NCI-H526 treated with DMSO at 0.1 percent for 48 hours (cell line): Measurements from ENCODE around the gene LRIG1.

ENCODE experiments used
- DNase-seq: peaks from one replicate; lab custom pipeline; 2025; lab: John Stamatoyannopoulos, UW

The LRIG1 gene

DNA sequence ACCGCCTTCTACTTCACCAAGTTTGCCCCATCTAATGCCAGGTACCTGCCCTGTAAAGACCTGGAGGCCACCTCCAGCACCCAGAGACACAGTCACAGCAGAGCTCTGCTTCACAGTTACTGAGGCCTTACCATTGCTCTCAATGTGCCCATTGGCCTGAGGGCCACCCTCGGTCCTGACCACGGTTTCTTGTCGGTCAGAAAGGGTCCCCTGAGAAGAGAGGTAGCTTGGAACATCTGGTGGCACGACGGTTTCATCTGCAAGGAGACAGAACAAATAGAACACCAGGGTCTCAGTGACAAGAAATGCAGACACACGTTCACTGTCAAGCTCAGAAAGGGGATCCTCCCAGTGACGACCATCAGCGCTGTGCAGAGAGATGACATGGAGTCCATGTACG lies 118.7 kb downstream of the LRIG1 start:
- DNase-seq: no peak

DNA sequence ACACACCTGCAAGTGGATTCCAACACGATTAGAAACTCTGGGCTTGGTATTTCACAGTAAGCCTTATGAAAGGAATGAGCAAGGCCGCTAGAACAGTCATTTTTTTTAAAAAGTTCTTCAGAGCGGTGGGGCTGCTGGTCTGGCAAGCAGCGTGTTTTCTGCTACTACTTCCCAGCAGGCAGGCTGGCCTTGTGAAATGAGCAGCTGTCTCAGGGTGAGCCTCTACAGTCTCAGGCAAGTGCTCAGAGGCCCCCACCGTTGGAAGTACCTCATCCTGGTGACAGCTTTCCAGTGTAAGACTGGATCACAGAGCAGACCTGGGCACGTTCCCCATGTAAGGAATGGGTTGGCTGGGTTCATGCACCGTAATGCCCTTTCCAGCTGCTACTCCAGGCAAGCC lies 119.2 kb downstream of the LRIG1 start:
- DNase-seq: no peak

DNA sequence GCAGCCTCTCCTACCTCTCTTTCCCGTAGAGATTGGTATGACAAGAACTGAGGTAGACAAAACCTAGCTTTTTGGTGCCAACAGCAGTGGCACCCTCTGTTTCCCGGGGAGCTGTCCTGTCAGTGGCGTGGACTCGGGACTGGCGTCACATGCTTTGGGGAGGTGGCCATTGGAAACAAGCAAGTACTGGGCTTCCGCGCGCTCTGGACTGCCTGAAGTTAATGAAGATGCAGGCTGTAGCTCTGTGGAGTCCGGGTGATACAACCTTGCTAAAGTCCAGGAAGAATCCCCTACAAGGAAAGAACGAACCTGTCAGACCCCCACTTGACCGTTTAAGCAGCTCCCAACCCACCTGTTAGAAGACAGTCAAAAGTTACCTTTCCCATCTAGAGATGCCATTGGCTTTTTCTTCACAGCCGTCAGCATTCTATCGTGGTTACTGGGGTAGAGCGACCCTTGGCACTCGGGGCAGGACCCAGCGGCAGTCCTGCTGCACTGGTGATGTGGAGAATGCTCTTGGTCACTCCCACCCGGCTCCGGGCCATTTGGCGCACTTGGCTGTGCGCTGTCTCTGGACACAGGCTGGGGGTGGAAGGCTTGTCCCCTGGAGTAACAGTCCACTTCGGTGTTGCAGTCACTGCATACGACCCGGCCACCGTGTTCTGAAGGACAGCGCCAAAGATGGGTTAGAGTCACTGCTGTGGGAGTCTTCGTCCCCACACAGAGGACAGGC lies 120.5 kb downstream of the LRIG1 start:
- no peak for DNase-seq

DNA sequence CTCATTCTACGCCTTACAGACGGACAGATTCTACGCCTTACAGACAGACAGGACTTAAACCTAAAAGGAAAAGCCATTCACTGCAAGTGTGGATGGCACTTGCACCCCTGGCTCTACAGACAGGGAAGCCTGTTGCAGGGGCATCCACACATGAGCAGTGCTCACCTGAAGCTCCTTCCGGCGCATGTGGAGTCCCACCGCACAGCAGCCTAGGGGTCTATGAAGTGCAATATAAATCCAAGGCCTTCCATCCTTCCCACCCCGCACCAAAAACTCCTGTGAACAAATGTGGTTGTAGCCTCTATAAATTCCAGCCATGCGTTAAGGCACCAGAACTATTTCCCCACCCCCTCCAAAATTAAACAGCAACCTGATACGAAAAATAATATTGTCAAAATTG lies 121.3 kb downstream of the LRIG1 start:
- no peak for DNase-seq

DNA sequence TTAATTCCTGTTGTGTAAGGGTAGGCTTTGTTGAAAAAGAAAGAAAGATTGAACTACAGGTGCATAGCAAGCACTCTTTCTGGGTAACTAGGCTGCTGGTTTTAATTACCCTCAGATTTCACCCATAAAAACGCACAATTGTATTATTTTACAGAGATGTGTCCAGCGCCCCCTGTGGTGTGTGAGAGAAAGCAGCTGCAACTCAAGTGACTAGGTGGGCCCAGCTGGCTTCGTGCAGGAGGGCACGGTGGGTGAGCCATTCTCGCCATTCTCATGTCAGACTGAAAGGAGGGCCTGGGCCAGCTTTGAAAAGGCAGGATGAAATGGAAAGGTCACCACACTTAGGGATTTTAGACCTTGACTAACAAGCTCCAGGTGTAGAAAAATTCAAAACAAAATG lies 122.6 kb downstream of the LRIG1 start:
- no peak for DNase-seq

DNA sequence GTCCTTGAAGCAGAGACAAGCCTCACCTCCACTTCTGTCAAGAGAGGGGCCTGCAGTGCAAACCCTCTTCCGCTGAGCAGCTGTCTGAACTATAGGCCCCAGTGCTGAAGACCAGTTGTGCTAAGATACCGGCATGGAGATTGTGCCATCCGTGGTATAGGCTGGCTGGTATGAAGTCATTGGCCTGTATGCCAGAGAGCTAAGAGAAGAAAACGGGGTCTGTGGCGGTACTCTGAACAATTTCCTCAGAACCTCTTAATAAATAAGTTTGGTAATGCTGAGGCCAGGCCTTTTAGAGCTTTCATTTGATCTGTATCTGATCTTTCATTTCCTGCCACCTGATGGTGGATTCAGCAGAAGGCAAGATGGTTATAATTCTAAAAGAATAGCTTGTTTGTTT lies 123.0 kb downstream of the LRIG1 start:
- no peak for DNase-seq

DNA sequence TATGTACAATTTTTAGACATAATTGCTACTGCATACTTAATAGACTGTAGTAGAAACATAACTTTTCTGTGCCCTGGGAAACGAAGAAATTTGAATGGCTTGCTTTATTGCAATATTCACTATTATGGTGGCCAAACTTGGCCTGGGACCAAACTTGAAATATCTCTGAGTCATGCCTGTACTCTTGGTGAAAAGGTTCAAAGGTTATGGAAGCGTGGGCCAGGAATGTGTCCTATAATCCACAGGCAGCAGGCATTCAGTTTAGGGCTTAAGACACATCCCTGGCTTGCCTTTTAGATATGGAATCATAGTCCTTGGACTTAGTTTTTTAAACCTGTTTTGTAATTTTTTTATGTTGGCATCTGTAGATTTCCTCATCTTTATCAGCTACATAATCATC lies 124.3 kb downstream of the LRIG1 start:
- DNase-seq: no peak

DNA sequence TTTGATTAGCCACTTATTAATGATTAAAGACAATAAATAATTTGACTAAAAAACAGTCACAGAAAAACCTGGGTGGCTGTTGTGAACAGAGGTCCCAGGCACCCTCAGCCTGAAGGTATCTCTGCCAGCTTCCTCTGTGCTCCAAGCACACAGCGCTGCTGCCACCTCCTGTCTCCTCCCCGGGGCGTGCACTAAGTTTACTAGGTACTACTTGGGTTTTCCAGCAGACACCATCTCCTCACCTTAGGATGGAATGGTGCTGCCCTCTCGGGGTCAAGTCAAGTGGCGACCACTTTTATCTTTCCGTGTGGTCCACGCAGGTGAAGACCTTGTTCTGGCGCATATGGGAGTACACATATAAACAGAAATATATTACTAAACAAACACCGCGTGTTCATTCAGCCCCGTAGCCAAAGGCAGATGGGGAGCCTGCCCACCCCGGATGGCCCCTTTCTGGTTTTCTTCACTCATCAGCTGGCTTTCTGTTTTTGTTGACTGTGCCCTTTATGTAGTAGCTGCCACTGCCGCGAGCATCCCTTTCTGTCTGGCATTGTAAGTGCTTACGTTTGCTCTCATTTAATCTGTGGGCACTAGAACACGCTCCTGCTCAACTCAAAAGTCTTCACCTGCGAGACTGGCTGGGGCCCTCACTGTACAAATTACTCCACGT lies 128.0 kb downstream of the LRIG1 start:
- DNase-seq: peak; percentile 68

DNA sequence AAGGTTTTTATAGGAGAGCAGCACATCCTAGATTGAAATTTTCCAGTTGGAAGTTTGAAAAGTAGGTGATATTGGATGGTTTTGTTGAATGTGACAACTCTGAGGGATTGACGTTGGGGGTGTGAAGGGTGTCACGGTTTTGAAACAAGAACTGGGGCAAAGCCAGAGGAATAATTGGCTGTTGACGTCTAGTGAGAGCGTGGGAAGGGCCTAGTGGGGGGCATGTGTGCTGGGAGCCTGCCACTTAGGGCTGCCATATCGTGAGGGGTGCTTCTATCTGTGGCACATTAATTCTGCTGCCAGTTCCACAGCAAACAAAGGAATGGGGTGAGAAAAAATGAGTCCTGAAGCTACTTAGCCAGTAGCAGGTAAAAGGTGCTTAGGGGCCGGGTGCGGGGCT lies 129.4 kb downstream of the LRIG1 start:
- DNase-seq: no peak

DNA sequence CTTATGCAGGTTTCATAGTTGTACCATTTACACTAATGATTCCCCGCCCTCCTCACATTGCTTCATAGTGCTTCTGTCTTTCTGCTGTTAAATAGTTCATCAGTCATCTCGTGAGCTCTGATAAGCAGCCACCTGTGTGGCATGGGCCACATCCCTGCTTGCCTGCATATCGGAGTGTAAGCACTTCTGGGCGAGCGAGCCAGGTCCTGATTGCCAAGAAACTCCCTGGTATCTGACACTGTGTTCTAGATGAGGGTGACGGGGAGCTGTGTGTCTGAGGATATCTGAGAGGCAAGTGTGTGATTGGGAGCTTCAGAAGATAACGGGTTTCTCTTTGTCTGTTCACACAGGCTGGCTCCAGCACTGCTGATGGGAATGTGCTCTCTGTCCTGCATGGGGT lies 130.6 kb downstream of the LRIG1 start:
- DNase-seq: no peak

DNA sequence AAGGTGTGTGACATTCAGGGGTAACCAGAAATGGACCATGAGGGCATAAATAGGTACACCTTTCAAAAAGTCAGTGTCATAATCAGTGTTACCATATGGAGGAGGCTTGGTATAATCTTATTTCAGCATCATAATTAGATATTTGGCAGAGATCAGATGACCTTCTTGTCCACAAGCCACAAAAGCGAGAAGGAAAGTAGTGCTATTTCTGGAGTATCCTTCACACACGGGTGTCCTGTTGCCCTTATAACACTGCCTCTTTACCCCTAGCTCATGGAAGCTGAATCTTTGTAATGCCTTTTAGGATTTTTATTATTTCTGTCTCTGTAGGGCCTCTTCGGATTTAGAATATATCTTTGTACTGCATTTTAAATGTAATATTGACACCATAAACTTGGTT lies 132.8 kb downstream of the LRIG1 start:
- no peak for DNase-seq

DNA sequence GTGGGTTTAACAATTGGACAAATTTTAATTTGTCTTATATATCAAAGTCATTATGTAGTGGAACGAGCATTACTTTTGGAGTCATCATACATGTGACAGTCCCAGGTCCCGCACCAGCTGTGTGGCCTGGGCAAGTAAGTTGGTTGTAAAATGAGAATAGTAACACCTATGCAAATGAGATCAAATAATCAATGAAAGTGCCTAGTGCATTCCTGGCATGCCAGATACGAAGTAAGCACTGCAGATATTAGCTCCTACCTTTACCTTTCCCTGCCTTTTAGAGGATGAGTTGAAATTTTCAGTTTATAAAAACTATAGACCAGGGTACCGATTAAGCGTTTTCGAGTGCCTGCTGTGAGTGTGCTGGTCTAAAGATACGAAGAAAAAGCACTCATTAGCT lies 134.1 kb downstream of the LRIG1 start:
- peak; percentile 25 for DNase-seq

DNA sequence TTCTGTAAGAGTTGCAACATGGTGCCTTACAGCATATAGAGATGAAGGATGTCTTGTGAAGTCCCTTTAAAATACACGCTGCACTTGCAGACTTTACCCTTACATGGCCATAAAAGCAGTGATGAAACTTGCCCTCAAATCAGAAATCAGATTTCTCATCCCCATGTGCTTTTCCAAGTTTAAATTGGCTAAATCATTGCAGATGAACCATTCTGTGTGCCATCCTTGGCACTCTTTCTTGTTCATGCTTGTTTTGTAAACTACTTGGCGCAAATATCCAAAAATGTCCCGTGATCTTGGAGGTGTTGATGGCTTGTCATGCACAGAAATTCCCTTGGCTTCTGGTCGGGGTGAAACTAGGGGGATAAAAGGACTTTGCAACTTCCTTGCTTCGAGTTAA lies 135.7 kb downstream of the LRIG1 start:
- DNase-seq: no peak

DNA sequence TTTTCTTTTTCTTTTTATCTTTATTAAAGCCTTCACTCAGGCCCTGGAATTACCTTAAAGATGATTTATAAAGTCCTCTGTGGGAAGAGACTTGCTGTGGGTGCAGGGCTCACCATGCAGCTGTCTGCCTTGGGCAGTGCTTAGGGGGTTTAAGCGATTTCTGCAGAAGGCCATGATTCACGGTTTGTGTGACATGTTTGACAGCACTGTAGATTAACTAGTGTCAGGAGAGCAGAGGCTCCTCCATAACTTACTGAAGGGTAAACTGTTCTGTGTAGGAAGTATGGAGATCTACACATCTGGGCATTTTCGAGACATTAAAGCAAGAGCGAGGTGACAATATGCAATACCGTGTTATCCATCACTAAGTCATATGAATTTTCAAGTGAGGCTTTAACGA lies 137.7 kb downstream of the LRIG1 start:
- DNase-seq: no peak

DNA sequence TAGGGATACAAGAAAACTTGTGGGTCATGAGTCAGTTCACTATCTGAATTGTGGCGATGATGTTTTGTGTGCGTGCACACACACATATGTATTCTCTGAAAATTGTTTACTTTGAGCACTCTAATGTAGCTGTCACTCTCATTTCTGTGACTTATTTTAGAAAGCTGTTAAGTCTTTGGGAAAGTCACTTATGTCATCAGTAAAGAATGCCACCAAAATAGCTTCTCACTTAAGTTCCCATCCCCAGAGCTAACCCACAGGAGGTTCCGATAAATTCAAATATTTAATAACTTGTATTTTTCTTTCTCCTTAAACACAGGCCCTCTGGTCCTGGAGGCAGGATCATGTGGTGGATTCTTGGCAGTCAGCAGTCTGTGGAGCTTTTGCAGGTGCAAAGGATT lies 138.3 kb downstream of the LRIG1 start:
- no peak for DNase-seq

DNA sequence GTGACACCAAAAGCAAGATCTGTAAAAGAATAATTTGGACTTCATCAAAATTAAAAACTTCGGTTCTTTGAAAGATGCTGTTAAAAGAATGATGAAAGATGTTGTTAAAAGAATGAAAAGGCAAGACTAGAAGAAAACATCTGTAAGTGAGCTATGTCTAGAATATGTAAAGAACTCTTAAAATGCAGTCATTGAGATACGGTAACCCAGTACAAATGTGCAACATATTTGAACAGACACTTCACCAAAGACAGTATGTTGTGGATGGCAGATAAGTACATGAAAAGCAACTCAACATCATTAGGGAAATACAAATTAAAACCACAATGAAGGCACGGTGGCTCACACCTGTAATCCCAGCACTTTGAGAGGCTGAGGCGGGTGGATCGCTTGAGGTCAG lies 139.5 kb downstream of the LRIG1 start:
- DNase-seq: no peak

DNA sequence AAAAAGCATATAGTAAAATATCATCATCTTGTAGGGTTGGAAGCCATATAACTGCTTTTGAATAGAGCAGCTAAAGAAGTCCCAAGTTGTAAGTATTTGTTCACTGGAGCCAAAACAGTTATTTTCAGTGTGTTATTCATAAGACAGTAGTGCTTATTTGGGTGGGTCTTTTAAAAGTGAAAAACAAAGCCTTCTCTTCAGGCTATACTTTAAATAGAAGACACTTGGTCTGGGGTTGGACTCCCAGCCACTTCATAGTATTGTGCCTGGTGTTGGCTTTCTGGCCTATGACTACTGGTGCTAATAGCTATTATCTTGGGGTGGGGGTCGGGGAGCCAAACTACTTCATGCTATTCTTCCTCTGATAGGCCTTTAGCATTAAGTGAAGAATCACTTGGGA lies 144.8 kb downstream of the LRIG1 start:
- no peak for DNase-seq

DNA sequence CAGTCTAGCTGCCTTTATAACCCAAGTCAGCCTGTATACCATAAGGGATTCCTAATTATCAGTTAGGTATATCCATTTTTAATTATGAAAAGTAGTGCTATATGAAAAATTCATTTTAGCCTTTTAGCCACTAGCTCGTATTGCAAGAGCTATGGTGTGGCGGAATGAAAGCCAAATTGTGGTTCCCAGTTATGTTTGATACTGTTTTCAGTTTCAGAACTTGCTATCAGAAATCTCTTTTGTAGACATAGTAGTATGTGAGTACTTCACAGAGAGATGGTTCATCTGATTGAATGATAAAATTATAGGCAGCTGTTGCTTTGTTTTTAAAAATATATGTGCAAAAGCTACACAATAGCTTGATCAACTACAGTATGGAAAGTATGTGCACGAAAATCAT lies 145.4 kb downstream of the LRIG1 start:
- DNase-seq: no peak

DNA sequence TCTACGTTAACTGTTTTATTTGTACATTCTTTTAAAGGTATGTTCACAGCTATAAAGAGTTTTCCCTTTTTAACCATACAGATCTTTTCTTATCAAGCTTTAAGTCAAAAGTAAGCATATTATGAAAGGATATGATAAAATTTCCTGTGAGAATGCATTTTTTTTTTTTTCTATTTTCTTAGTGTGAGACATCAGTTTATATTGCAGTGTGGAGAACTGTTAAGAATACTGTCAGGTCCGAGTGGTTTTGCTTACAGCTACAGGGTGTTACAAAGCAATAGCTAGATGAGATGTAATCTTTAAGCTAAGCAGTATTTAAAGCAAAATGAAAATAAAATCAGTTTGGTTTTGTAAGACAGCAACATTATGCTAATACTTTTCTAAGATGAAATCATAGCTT lies 146.8 kb downstream of the LRIG1 start:
- DNase-seq: no peak

DNA sequence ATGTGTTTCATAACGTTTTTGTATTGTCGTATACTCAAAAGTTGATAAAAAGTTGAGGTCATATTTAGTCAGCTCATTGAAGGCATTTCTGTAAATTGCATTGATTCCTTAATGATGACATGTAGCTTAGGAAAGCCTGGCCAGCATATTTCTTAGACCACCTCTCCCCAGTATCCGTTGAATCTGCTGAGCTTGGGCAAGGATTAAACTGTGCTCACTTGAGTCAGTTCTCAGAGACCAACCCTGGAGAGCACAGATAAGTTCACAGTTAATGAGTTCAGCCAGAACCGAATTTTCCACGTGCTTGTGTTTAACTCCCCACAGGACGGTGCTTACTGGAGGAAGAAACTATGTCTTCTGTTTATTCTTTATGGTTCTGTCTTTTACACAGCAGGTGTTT lies 147.3 kb downstream of the LRIG1 start:
- no peak for DNase-seq

DNA sequence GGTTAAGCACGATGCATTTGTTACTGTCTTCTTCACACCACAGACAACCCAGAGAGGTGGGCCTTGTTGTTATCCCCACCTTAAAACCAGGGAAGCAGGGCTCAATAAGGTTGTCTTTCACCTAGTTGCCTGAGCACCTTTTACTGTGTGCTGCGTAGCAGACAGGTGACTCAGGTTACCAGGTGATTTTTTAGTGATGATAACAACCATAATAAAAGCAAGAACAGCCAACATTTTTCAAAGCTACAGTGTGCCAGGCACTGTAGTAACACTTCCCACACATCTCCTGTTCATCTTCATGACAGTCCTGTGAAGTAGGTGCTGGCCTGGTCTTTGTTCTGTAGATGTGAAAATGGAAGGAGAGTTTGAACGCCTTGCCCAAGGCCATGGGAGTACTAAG lies 147.8 kb downstream of the LRIG1 start:
- no peak for DNase-seq

DNA sequence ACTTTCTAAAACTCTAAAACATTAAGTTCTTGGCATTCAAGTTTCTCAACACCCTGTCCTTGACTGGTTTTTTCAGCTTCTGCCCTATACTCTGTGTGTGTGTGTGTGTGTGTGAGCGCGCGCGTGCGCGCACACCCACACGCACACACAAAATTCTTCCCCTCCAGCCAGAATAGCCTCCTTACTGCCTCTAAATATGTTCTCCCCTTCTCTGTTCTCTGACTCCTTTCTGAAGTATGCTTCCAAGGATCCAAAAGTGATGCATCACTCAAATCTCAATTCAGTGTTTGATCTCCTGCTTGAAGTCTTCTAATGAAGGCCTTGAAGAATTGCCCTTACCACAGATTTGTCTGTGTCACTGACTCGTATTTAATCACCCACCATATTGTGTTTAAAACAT lies 150.2 kb downstream of the LRIG1 start:
- DNase-seq: no peak

DNA sequence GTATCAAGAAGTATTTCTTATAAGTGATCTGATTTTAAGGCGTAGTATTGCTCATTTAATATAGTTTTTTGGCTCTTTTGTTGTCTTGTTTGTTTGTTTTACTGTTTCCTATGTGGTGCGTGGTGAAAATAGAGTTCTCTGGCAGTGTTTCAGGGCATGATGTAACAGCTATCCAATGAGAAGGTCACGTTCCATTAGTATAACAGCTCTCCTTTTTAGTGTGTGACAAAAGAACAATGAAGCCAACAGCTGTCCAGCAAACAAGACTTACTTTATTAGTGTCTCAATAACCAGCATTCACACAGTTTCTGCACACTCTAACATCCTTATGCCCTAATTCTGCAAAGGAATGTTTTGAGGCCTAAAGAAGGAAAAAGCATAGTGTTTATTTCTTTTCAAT lies 152.1 kb downstream of the LRIG1 start:
- DNase-seq: no peak
